Measurements from ENCODE around the gene LIG3. TPM values are rescaled to one million over a fixed set of nuclear protein-coding genes. Genes with fewer than 3 reads are reported as not detected.

LIG3 gene
- total and polyA plus RNA-seq, 2 of the 13 experiments (the other 11 are each of a cell fraction or from before 2014, with no cell fraction given), result 34.4 to 36.2 TPM

- TF ChIP-seq ZNF710 (CRISPR knock-in tag; IDR thresholded peaks at IDR 0.05; ENCODE audit: borderline replicate concordance), result no peak
- no peak for TF ChIP-seq ZBTB40 (IDR thresholded peaks at IDR 0.05)
- TF ChIP-seq ZBTB40 (CRISPR knock-in tag; IDR thresholded peaks at IDR 0.05), result peak; percentile 28
- no peak for TF ChIP-seq SALL2 (CRISPR knock-in tag; IDR thresholded peaks at IDR 0.05)
- no peak for TF ChIP-seq ATAD3A (CRISPR knock-in tag; IDR thresholded peaks at IDR 0.05)
- no peak for TF ChIP-seq TBL1XR1 (IDR thresholded peaks at IDR 0.05; ENCODE audit: borderline replicate concordance, low read length, partially characterized antibody)
- no peak for TF ChIP-seq POGK (CRISPR knock-in tag; conservative IDR thresholded peaks at IDR 0.05)
- peak; percentile 88 for TF ChIP-seq ZNF781 (CRISPR knock-in tag; IDR thresholded peaks at IDR 0.05; ENCODE audit: borderline replicate concordance, not compliant biosample characterization)
- peak; percentile 73; the same call in 1 of the 2 replicates for TF ChIP-seq SIX1 (CRISPR knock-in tag; IDR thresholded peaks at IDR 0.05; ENCODE audit: borderline replicate concordance)
- TF ChIP-seq, protein P1, sequence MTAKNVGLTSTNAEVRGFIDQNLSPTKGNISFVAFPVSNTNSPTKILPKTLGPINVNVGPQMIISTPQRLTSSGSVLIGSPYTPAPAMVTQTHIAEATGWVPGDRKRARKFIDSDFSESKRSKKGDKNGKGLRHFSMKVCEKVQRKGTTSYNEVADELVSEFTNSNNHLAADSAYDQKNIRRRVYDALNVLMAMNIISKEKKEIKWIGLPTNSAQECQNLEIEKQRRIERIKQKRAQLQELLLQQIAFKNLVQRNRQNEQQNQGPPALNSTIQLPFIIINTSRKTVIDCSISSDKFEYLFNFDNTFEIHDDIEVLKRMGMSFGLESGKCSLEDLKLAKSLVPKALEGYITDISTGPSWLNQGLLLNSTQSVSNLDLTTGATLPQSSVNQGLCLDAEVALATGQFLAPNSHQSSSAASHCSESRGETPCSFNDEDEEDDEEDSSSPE (CRISPR knock-in tag; IDR thresholded peaks at IDR 0.05), result 0 out of 2 replicates have a peak, but pooled peaks have one; percentile 33
- TF ChIP-seq RARG (CRISPR knock-in tag; IDR thresholded peaks at IDR 0.05; ENCODE audit: low read depth), result no peak
Measured at GRCh38 chr17:34980681-34981537, 597 bp downstream of the LIG3 start (continued).

All from HepG2 (cell line).